ENCODE data around the gene THAP12.

- TF ChIP-seq CTCF (conservative IDR thresholded peaks at IDR 0.05; ENCODE audit: low read length), result no peak
- TF ChIP-seq EZH2phosphoT487 (IDR thresholded peaks at IDR 0.05; ENCODE audit: borderline replicate concordance), result no peak
Observed at GRCh38 chr11:76310832-76311595, 69.9 kb downstream of the THAP12 start.
